GM10266 (cell line): ENCODE data around the gene AFAP1.

Experiments used
- DNase-seq: peaks from one replicate; pipeline ENCODE4 v3.0.0; 2012; ENCODE audit errors: extremely low spot score
- CTCF ChIP-seq: IDR thresholded peaks from 2 replicates; pipeline ENCODE4 v1.5.1; 2012; ENCODE audit warnings: mild to moderate bottlenecking, low read depth; ENCODE audit not compliant: control insufficient read depth, insufficient read depth; ENCODE audit errors: missing control alignments

The AFAP1 gene

GRCh38 chr4:7943211-7943610, 3.5 kb upstream of the AFAP1 start:
- no peak for TF ChIP-seq CTCF
- no peak for DNase-seq

GRCh38 chr4:7941965-7942496, 2.4 kb upstream of the AFAP1 start:
- DNase-seq: no peak
- TF ChIP-seq CTCF: no peak

GRCh38 chr4:7941111-7941964, 1.7 kb upstream of the AFAP1 start:
- no peak for TF ChIP-seq CTCF
- no peak for DNase-seq

GRCh38 chr4:7938609-7939376, 868 bp downstream of the AFAP1 start:
- TF ChIP-seq CTCF: no peak
- no peak for DNase-seq

- TF ChIP-seq CTCF: no peak
- no peak for DNase-seq
Measured at GRCh38 chr4:7938266-7938608, 1.4 kb downstream of the AFAP1 start.

GRCh38 chr4:7937006-7937405, 2.7 kb downstream of the AFAP1 start:
- TF ChIP-seq CTCF: no peak
- DNase-seq: no peak
